ENCODE data around the gene PDHA1. TPM values are rescaled to one million over a fixed set of nuclear protein-coding genes. Genes with fewer than 3 reads are reported as not detected.

The PDHA1 gene
- total and polyA plus RNA-seq, 2 of the 8 experiments (the other 6 are each of a cell fraction or from before 2014, with no cell fraction given): 128 to 225 TPM

DNA sequence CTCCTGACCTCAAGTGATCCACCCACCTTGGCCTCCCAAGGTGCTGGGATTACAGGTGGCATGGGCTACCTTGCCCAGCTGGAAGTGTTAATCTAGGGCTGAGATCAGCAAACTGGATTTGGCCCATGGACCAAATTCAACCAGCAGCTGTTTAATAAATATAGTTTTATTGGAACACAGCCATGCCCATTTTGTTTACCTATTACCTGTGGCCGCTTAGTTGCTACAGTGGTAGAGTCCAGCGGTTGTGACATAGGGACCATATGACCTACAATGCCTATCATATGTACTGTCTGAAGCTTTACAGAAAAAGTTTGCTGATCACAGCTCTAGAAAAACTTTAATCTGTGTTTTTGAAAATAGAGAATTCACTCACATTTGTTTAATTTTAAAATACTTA, 17.2 kb upstream of the PDHA1 start (continued):
- TF ChIP-seq, protein P1, sequence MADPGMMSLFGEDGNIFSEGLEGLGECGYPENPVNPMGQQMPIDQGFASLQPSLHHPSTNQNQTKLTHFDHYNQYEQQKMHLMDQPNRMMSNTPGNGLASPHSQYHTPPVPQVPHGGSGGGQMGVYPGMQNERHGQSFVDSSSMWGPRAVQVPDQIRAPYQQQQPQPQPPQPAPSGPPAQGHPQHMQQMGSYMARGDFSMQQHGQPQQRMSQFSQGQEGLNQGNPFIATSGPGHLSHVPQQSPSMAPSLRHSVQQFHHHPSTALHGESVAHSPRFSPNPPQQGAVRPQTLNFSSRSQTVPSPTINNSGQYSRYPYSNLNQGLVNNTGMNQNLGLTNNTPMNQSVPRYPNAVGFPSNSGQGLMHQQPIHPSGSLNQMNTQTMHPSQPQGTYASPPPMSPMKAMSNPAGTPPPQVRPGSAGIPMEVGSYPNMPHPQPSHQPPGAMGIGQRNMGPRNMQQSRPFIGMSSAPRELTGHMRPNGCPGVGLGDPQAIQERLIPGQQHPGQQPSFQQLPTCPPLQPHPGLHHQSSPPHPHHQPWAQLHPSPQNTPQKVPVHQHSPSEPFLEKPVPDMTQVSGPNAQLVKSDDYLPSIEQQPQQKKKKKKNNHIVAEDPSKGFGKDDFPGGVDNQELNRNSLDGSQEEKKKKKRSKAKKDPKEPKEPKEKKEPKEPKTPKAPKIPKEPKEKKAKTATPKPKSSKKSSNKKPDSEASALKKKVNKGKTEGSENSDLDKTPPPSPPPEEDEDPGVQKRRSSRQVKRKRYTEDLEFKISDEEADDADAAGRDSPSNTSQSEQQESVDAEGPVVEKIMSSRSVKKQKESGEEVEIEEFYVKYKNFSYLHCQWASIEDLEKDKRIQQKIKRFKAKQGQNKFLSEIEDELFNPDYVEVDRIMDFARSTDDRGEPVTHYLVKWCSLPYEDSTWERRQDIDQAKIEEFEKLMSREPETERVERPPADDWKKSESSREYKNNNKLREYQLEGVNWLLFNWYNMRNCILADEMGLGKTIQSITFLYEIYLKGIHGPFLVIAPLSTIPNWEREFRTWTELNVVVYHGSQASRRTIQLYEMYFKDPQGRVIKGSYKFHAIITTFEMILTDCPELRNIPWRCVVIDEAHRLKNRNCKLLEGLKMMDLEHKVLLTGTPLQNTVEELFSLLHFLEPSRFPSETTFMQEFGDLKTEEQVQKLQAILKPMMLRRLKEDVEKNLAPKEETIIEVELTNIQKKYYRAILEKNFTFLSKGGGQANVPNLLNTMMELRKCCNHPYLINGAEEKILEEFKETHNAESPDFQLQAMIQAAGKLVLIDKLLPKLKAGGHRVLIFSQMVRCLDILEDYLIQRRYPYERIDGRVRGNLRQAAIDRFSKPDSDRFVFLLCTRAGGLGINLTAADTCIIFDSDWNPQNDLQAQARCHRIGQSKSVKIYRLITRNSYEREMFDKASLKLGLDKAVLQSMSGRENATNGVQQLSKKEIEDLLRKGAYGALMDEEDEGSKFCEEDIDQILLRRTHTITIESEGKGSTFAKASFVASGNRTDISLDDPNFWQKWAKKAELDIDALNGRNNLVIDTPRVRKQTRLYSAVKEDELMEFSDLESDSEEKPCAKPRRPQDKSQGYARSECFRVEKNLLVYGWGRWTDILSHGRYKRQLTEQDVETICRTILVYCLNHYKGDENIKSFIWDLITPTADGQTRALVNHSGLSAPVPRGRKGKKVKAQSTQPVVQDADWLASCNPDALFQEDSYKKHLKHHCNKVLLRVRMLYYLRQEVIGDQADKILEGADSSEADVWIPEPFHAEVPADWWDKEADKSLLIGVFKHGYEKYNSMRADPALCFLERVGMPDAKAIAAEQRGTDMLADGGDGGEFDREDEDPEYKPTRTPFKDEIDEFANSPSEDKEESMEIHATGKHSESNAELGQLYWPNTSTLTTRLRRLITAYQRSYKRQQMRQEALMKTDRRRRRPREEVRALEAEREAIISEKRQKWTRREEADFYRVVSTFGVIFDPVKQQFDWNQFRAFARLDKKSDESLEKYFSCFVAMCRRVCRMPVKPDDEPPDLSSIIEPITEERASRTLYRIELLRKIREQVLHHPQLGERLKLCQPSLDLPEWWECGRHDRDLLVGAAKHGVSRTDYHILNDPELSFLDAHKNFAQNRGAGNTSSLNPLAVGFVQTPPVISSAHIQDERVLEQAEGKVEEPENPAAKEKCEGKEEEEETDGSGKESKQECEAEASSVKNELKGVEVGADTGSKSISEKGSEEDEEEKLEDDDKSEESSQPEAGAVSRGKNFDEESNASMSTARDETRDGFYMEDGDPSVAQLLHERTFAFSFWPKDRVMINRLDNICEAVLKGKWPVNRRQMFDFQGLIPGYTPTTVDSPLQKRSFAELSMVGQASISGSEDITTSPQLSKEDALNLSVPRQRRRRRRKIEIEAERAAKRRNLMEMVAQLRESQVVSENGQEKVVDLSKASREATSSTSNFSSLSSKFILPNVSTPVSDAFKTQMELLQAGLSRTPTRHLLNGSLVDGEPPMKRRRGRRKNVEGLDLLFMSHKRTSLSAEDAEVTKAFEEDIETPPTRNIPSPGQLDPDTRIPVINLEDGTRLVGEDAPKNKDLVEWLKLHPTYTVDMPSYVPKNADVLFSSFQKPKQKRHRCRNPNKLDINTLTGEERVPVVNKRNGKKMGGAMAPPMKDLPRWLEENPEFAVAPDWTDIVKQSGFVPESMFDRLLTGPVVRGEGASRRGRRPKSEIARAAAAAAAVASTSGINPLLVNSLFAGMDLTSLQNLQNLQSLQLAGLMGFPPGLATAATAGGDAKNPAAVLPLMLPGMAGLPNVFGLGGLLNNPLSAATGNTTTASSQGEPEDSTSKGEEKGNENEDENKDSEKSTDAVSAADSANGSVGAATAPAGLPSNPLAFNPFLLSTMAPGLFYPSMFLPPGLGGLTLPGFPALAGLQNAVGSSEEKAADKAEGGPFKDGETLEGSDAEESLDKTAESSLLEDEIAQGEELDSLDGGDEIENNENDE (IDR thresholded peaks at IDR 0.05; ENCODE audit: insufficient replicate concordance, low read length): no peak
- TF ChIP-seq NRF1 (IDR thresholded peaks at IDR 0.05; ENCODE audit: low read depth, low read length): no peak
- no peak for TF ChIP-seq HDAC6 (IDR thresholded peaks at IDR 0.05; ENCODE audit: low read depth, low read length)
- no peak for TF ChIP-seq MAFK (IDR thresholded peaks at IDR 0.05; ENCODE audit: low read depth, low read length)
- TF ChIP-seq SIN3A (conservative IDR thresholded peaks at IDR 0.05 in 1 of 2, IDR thresholded peaks at IDR 0.05 in 1 of 2; ENCODE audit: low read depth in 1 of 2, low read length in 2 of 2): no peak
- TF ChIP-seq YY1 (IDR thresholded peaks at IDR 0.05; ENCODE audit: low read depth, low read length): no peak
- no peak for TF ChIP-seq TEAD4 (IDR thresholded peaks at IDR 0.05; ENCODE audit: low read depth, low read length)
- TF ChIP-seq SAP30 (IDR thresholded peaks at IDR 0.05; ENCODE audit: insufficient read depth, insufficient replicate concordance, low read length): no peak
- TF ChIP-seq CBX8 (IDR thresholded peaks at IDR 0.05; ENCODE audit: borderline replicate concordance, low read depth, low read length): no peak
- no peak for TF ChIP-seq GABPA (IDR thresholded peaks at IDR 0.05; ENCODE audit: borderline replicate concordance, insufficient read depth, low read length)
- no peak for TF ChIP-seq POLR2A (IDR thresholded peaks at IDR 0.05; ENCODE audit: control extremely low read depth in 1 of 2, low read depth in 2 of 2, low read length in 2 of 2)
- TF ChIP-seq SP4 (IDR thresholded peaks at IDR 0.05; ENCODE audit: low read length): no peak

Measured in H1 (cell line).